Ovary (tissue), 3 donors: ENCODE results near the gene MYO3B.
"Not testable (repeated sequence)": the region's sequence is repeated elsewhere in the genome, so short reads cannot be mapped to it uniquely, and the experiment has no call there.

Source experiments
- CTCF ChIP-seq, 3 donors: fragments of 450-650 bp in 2 of 3; fragments of 200-600 bp in 1 of 3; IDR thresholded peaks; one replicate each; pipeline versions ENCODE4 v1.5.1 to v1.8.0; 2016 to 2022; ENCODE audit warnings: antibody characterized with exemption in 3 of 3, mild to moderate bottlenecking in 1 of 3
- EP300 ChIP-seq: sonication (generic); formaldehyde crosslinking; IDR thresholded peaks from one replicate; pipeline ENCODE4 v1.6.1; 2017; ENCODE audit warnings: antibody characterized with exemption
- donor health status: DM: no; HTN: no; CAD: no.

- not testable (repeated sequence) for TF ChIP-seq EP300; CTCF (IDR thresholded peaks at IDR 0.05)
Observed at GRCh38 chr2:170472498-170472897, 294.6 kb downstream of the MYO3B start.
